HG03354 (cell line): Measurements from ENCODE around the gene FLNB.

ENCODE experiments used
- ATAC-seq: cut with Tn5 transposase; IDR thresholded peaks from one replicate; pipeline ENCODE4 v1.9.1; 2021; ENCODE audit warnings: mild to moderate bottlenecking; ENCODE audit not compliant: unreplicated experiment, poor library complexity, severe bottlenecking

FLNB gene

DNA sequence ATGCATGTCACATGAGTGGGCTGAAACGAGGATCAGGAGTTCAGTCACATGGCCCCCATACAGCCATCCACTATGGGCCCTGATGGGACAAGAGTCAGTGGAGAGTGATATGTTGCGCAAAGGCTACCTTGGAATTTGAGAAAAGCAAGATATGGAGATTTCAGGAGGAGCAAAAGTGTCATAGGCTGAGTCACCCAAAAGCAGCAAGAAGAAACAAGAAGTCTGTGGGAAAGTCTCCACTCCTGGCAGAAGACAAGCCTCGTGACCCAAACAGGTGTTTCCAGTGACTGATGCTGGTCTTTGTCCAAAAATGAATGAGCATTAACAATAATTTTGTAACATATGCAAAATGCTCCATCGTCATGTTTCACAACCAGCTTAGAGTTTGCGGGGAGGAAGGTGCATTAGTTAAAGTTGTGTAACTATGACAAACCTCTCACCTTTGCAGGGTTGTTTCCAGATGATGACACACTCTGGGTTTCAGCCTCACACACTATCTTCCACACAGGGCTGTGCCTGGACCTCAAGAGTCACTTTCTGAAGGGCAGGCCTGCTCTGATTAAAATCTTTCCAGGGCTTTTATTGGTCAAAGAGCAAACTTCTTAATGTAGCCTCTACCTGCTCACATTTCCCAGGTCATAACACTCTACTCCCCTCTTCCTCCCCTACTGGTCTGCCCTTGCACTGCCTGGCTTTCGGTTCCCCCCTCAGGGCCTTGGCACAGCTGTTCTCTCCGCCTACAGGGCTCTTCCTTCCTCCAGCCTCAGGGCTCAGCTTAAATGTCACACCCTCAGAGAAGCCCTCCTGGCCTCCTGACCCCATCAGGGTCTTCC lies 206.5 kb downstream of the FLNB start:
- peak; percentile 78 for ATAC-seq

DNA sequence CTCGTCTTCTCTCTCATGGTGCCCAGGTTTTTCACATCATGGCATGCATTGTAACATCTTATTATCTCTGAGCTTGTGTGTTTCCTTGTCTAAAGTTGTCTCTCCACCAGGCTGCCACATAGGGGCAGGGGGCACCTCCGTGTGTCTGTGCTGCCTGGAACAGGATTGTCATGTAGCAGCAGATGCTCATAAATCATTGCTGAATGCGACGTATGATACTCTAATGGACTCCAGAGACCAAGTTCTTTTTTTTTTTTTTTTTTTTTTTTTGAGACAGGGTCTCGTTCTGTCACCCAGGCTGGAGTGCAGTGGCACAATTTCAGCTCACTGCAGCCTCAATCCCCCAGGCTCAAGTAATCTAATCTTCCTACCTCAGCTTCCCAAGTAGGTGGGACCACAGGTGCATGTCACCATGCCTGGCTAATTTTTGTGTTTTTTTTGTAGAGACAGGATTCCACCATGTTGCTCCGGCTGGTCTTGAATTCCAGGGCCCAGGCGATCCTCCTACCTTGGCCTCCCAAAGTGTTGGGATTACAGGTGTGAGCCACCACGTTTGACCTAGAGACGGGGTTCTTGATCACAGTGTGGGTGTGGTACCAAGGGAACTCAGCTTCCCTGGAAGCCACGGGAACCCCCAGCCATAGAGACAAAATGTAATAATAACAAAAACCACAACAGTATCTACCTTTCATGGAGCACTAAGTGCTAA lies 207.2 kb downstream of the FLNB start:
- ATAC-seq, result peak; percentile 7

DNA sequence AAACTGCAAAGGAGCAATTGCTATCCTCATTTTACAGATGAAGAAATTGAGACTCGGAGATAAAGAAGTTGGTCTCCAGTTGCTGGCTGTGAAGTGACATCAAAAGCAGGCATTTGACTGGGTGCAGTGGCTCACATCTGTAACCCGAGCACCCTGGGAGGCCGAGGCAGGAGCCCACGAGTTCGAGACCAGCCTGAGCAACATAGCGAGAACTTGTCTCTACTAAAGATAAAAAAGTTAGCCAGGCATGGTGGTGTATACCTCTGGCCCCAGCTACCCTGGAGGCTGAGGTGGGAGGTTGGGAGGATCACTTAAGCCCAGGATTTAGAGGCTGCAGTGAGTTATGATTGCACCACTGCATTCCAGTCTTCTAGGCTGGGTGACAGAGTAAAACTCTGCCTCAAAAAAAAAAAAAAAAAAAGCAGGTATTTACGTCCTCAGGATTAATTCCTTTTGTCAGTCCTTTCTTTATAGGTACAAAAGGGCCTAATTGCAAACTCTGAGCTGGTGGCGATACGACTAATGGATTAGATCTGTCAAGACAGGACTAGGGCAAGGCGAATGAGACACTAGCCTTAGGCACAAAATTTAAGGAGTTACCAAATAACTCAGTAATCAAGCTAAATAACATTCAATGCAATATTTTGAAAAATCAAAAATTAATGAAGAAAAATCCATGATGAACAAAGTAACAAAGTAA lies 208.4 kb downstream of the FLNB start:
- ATAC-seq, result no peak

- ATAC-seq, result peak; percentile 64
Observed at GRCh38 chr3:58217209-58217811, 209.1 kb downstream of the FLNB start.

DNA sequence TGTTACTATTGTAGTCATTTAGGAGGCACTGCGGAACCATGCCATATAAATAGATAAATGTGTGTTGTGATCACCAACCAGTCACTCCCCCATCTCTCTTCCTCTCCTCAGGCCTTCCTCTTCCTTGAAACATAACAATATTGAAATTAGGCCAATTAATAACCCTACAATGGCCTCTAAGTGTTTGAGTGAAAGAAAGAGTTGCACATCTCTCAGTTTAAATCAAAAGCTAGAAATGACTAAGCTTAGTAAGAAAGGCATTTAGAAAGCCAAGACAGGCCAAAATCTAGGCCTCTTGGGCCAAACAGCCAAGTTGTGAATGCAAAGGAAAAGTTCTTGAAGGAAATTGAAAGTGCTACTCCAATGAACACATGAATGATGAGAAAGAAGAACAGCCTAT lies 210.7 kb downstream of the FLNB start:
- no peak for ATAC-seq
